Tibial nerve (tissue), 3 donors: Measurements from ENCODE around the gene KATNAL1.

Experiments used
- EP300 ChIP-seq, 2 donors: sonication (generic); formaldehyde crosslinking; IDR thresholded peaks; one replicate each; pipeline ENCODE4 v1.6.1; 2017; ENCODE audit warnings: antibody characterized with exemption in 2 of 2, mild to moderate bottlenecking in 1 of 2
- POLR2A ChIP-seq, 2 donors: fragments of 450-650 bp; IDR thresholded peaks; one replicate each; pipeline ENCODE4 v1.6.1; 2017; ENCODE audit warnings: antibody characterized with exemption in 2 of 2, mild to moderate bottlenecking in 2 of 2, moderate library complexity in 2 of 2

DNA sequence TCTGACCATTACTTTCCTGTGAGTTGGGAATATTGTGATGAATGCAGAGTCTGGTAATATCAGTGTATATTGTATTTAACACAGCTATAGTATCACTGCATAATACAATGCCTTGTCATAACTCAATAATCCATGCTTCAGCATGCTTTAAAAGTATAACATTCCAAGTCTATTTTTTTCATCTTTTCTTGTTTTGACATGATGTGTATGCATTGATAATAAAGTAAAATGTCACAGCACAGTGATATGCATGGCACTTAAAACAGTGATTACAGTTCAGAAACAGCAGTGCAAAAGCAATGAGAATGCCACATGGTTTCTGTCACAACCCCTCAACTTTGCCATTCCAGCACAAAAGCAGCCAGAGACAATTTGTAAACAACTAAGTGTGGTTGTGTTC lies 17.8 kb downstream of the KATNAL1 start:
- TF ChIP-seq EP300 (IDR thresholded peaks at IDR 0.05) (no peak), POLR2A (IDR thresholded peaks at IDR 0.05) (no peak)
